Femur (tissue), 1 donor: ENCODE data around the gene MYORG.

Experiments used
- DNase-seq: peaks from one replicate; pipeline ENCODE4 v3.0.0-alpha.2; 2017

MYORG gene

DNA sequence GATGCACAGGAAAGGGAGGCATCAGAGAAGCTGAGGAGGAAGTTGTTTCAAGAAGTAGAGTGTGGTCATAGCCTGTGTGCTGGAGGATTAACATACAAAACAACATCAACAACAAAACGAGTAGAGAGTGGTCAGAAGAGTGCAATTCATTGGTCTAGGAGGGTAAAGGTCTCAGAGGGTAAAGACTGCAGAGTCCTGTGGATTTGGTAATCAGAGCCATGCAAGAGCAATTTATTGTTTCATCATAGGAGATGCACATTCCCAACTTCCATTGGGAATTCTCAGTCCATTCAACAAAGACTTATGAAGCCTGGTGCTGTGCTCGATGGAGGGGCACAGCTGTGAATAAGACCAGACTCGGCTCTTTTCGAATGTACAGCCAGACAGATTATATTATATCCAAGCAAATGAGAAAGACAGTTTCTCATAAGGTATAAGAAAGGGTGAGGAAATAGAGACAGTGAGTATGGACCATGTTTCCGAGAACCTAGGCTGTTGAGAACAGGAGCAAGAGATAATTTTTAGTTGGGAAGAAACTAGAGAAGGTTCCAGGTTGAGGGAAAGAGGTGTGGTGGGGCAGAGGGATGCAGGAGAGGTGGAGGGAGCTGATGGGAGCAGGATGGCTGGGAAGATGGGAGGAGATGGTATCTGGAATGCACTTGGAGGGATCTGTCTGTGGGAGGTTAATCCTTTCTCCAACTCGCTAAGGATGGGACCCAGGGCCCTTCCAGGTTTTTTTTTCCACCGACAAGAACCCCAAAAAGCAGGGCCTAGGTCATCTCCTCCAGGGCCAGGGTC lies 7.9 kb upstream of the MYORG start:
- DNase-seq: no peak

- DNase-seq: no peak
These were observed 7.2 kb upstream of the MYORG start for GRCh38 chr9:34383904-34384303.

- DNase-seq: no peak
These were observed 6.2 kb upstream of the MYORG start for GRCh38 chr9:34382879-34383278.

GRCh38 chr9:34382054-34382453 lies 5.4 kb upstream of the MYORG start:
- DNase-seq: no peak

GRCh38 chr9:34381323-34381722 lies 4.6 kb upstream of the MYORG start:
- DNase-seq: peak; percentile 46

DNA sequence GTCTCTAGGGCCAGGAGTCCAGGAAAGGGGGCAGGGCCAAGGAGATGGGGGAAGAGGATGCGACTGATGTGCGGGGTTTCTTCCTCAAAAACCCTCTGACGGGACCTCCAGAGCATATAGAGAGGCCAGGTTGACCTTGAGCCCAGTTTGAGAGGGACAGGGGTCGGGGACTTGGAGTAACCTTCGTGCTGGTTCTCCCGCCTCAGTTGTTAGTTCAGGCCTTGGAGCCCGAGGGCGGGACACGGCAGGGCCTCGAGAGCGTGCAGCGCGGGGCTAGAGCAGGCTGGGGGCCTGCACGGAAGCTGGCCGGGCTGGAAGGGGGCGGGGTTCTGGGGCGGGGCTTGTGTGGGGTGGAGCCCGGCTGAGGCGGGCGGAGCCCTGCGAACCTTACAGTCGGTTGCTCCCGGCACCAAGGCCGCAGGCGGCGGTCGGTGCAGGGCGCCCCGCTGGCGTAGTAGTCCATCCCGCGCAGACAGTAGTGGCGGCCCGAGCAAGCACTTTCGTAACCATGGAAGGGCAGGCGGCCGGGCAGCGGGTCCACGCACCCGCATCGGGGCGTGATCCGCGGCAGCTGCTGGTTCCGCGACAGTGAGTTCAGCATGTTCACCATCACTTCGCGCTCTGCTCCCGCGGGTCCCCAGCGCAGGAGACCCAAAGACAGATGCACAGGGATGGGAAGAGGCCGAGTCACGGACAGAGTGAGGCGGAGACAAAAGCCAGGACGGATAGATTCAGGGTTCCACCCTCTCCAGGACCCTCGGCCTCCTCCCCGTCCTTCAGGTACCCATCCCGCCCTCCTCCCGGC lies 4.0 kb upstream of the MYORG start:
- DNase-seq: peak; percentile 90

GRCh38 chr9:34380034-34380510 lies 3.4 kb upstream of the MYORG start:
- no peak for DNase-seq

DNA sequence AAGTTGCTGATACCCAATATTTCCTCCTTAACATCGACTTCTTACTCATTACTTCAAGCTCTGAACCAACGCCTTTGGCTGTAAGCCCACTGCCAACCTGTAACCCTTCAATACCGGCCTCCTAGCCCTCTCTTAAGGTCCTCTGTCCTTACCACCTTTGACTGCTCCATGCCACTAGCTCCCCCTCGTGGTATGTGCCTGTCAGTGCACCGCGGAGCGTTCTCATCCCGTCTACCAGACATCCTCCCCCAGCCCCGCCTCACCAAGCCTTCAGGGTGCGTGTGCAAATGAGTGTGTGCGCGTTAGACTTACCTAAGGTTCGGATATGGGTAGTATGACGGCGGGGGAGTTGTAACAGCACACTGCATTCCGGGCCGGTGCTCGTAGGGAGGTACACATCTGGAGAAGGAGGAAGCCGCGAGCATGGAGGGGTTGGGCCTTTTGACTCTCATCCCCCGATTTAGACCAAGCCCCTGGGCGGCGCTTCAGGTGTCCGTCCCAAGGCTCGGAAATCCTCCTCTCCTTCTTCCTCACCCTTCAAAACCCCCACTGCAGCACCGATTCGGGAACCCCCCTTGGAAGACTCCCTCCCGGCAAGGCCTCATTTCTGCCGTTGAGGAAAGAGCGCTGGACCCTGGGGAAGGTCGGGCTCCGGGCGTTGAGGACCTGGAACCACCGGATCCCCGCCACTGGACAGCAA lies 2.8 kb upstream of the MYORG start:
- DNase-seq: peak; percentile 91

DNA sequence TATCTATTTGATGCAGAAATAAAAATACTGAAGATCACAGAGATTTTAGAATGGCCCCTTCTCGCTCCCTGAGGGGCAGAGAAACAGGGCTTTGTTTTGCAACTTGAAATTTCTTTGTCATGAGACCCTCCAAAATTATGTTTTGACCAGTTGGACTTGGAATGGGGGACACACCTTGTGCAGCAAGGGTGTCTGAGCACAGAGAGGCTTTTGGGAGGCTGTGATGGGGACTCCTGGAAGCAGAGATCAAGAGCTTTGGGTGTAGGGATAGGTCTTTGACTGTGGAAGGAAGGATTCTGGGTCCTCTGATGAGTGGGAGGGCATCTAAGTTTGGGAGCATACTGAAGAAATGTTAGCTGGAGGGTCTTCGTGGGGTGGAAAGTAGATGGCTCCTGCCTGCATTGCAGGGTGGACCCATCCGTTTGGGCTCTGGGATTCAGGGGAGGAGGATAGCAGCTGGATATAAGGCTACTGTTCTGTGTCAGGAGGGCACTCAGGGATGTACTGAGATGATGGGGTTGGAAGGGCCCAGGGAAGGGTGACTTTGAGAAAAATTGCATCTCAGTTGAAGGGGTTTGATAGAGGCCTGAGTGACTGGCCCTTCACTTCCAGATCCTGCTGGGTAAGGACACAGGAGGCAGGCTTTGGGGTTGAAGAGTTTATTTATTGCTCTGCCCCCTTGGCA lies 1.8 kb upstream of the MYORG start:
- no peak for DNase-seq

- peak; percentile 72 for DNase-seq
These were observed 677 bp upstream of the MYORG start for GRCh38 chr9:34377404-34377746.

GRCh38 chr9:34375901-34376595 lies 650 bp downstream of the MYORG start:
- peak; percentile 73 for DNase-seq

DNA sequence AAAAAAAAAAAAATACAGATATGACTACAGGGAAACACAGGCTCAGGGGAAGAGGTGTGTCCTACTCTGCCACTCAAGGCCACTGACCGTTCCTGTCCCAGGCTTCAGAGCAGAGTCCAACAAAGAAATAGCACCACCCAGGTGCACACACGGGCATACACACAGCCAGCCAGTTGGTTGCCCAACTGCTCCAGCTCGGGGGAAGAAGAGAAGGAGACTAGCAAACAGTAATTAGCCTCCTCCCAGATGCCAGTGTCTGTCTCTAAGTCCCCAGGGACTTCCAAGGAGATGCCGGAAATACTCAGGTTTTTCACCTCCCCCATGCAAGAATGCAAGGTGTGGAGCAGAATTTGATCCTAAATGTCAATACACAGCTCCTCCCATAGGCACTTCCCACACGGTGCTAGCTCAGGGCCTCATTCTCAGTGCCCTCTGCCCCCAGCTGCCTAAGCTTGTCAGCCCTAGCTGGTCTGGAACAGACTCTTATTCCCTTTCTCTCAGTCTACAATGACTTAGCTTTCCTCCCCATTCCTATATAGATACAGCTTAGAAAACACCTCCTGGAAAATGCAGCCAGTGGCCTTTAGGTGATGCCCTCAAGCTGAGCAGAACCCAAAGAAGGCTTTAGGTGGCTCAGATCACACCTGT lies 1.7 kb downstream of the MYORG start:
- no peak for DNase-seq

DNA sequence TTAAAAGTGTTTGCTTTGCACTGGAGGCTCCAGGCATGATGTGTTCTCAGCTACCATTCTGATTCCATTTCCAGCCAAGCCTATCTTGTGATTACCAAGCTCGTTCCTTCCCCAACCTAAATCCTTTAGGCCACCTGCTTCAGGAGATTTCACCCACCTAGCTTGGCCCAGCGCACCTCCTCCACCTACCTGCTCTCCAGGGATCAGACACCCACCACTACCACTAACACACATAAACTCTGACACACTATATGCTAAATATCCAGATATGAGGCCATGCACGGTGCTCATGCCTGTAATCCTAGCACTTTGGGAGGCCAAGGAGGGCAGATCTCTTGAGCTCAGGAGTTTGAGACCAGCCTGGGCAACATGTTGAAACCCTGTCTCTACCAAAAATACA lies 2.4 kb downstream of the MYORG start:
- no peak for DNase-seq

GRCh38 chr9:34373749-34374148 lies 2.9 kb downstream of the MYORG start:
- DNase-seq: no peak

GRCh38 chr9:34372467-34373011 lies 4.2 kb downstream of the MYORG start:
- no peak for DNase-seq

DNA sequence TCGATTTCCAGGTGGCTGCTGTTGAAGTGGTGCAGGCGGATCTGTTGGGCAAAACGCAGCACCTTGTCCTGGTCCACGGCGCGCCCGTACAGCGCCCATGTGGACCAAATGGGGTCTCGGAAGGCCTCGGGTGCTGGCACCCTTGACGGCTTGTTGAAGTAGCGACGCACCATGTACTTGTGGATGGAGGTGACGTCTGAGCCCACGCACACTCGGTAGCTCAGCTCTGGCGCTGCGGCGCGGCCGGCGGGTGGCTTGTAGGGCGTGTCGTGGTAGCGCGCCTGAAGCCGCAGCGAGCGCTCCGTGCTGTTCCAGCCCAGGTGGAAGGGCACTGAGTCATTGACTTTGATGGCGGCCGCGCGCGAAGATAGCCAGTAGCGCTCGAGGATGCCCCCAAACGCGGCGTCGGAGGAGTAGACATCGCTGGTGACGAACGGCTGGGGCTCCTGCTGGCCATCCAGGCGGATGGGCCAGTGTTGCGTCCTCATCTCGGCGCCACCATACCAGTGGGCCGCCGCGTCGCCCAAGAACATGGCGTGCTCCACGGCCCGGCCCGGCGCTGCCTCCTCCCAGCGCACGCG lies 4.7 kb downstream of the MYORG start:
- no peak for DNase-seq

- DNase-seq: no peak
These were observed 5.5 kb downstream of the MYORG start for GRCh38 chr9:34370970-34371880.

DNA sequence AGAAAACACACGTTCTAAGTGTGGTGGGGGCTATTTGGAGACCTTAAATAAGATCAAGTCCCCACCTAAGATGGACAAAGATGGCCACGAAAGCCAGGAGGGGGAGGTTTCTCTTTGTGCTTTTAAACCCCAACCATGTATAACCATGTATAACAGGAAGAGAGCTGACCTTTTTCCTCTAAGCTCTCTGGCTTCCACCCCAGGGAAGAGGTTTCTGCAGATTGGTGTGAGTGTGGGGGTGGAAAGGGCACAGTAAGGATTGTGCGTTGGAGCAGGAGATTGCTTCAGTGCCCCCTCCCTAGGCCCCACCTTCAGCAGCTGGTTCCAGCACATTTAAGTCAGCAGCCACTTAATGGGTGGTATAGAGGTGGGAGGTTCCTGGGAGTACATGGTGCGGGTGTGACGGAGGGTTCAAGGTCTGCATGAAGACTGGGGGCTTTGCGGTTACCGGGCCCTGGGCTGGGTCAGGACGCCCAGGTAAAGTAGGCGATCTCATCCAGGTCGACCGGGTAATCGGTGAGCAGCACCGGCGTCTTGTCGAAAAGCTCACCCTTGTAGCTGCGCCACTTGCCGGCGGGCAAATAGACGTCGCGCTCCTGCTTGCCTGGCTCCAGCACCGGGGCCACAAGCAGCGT lies 6.2 kb downstream of the MYORG start:
- DNase-seq: no peak

DNA sequence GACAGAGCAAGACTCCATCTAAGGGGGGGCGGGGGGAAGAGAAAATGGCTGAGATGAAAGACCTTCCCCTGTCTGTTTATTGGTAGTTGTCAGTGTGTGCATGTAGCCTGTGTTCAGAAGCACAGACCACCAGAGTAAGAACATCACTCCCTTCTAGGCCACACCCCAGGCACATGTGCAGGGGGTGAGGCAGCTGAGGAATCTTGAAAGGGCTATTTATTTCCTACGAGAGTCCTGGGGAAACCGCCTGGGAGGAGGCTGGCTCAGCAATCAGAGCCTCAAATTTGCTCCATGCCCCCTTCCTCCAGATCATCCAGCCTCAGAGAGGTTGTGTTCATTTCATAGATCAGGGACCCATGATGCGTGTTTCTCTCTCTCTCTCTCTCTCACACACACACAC lies 7.1 kb downstream of the MYORG start:
- no peak for DNase-seq
